NOMO-1 treated with DMSO at 0.1 percent for 48 hours (cell line): ENCODE data around the gene CATSPERD.
"Not testable (repeated sequence)": the region's sequence is repeated elsewhere in the genome, so short reads cannot be mapped to it uniquely, and the experiment has no call there.

Experiments
- DNase-seq: peaks from one replicate; lab custom pipeline; 2025; ENCODE audit not compliant: unreplicated experiment; lab: John Stamatoyannopoulos, UW

The CATSPERD gene

GRCh38 chr19:5719274-5719960, 1.0 kb upstream of the CATSPERD start:
- DNase-seq = no peak

- no peak for DNase-seq
Measured at GRCh38 chr19:5727453-5728050, 7.1 kb downstream of the CATSPERD start.

GRCh38 chr19:5733172-5733571, 12.7 kb downstream of the CATSPERD start:
- DNase-seq = not testable (repeated sequence)

GRCh38 chr19:5738423-5738822, 18.0 kb downstream of the CATSPERD start:
- DNase-seq = no peak

- DNase-seq = no peak
Measured at GRCh38 chr19:5742051-5742450, 21.6 kb downstream of the CATSPERD start.

- DNase-seq = no peak
Measured at GRCh38 chr19:5743630-5744029, 23.2 kb downstream of the CATSPERD start.

- not testable (repeated sequence) for DNase-seq
Measured at GRCh38 chr19:5744999-5745398, 24.6 kb downstream of the CATSPERD start.

- DNase-seq = not testable (repeated sequence)
Measured at GRCh38 chr19:5748920-5749319, 28.5 kb downstream of the CATSPERD start.

- no peak for DNase-seq
Measured at GRCh38 chr19:5749505-5749904, 29.1 kb downstream of the CATSPERD start.

GRCh38 chr19:5751709-5752108, 31.3 kb downstream of the CATSPERD start:
- no peak for DNase-seq

- no peak for DNase-seq
Measured at GRCh38 chr19:5753743-5754142, 33.3 kb downstream of the CATSPERD start.

GRCh38 chr19:5762608-5763217, 42.3 kb downstream of the CATSPERD start:
- DNase-seq = no peak

- DNase-seq = no peak
Measured at GRCh38 chr19:5765220-5765619, 44.8 kb downstream of the CATSPERD start.

- DNase-seq = no peak
Measured at GRCh38 chr19:5767949-5768348, 47.5 kb downstream of the CATSPERD start.

GRCh38 chr19:5772416-5772815, 52.0 kb downstream of the CATSPERD start:
- DNase-seq = no peak

GRCh38 chr19:5773276-5773675, 52.8 kb downstream of the CATSPERD start:
- DNase-seq = no peak

- DNase-seq = no peak
Measured at GRCh38 chr19:5774921-5775320, 54.5 kb downstream of the CATSPERD start.

- DNase-seq = no peak
Measured at GRCh38 chr19:5775668-5776309, 55.4 kb downstream of the CATSPERD start.

GRCh38 chr19:5778402-5778801, 58.0 kb downstream of the CATSPERD start:
- no peak for DNase-seq

- not testable (repeated sequence) for DNase-seq
Measured at GRCh38 chr19:5780916-5781315, 60.5 kb downstream of the CATSPERD start.

GRCh38 chr19:5782322-5782721, 61.9 kb downstream of the CATSPERD start:
- no peak for DNase-seq
